ENCODE data around the gene GNG8.

The GNG8 gene

GRCh38 chr19:46618670-46619231, 17.3 kb downstream of the GNG8 start:
- H3K4me3 ChIP-seq (ENCODE audit: low read depth, low read length), result peak overlapping the region; percentile 33
- TF ChIP-seq, protein P1, sequence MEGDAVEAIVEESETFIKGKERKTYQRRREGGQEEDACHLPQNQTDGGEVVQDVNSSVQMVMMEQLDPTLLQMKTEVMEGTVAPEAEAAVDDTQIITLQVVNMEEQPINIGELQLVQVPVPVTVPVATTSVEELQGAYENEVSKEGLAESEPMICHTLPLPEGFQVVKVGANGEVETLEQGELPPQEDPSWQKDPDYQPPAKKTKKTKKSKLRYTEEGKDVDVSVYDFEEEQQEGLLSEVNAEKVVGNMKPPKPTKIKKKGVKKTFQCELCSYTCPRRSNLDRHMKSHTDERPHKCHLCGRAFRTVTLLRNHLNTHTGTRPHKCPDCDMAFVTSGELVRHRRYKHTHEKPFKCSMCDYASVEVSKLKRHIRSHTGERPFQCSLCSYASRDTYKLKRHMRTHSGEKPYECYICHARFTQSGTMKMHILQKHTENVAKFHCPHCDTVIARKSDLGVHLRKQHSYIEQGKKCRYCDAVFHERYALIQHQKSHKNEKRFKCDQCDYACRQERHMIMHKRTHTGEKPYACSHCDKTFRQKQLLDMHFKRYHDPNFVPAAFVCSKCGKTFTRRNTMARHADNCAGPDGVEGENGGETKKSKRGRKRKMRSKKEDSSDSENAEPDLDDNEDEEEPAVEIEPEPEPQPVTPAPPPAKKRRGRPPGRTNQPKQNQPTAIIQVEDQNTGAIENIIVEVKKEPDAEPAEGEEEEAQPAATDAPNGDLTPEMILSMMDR (IDR thresholded peaks at IDR 0.05; ENCODE audit: borderline replicate concordance, insufficient read depth, low read depth, low read length), result no peak

GRCh38 chr19:46617601-46618000, 18.4 kb downstream of the GNG8 start:
- H3K4me3 ChIP-seq (ENCODE audit: low read depth, low read length), result no peak overlapping the region
- TF ChIP-seq, protein P1 (IDR thresholded peaks at IDR 0.05; ENCODE audit: borderline replicate concordance, insufficient read depth, low read depth, low read length), result no peak

GRCh38 chr19:46616631-46617322, 19.2 kb downstream of the GNG8 start:
- TF ChIP-seq, protein P1 (IDR thresholded peaks at IDR 0.05; ENCODE audit: borderline replicate concordance, insufficient read depth, low read depth, low read length), result peak; percentile 38; the same call in 1 of the 2 replicates
- H3K4me3 ChIP-seq (ENCODE audit: low read depth, low read length), result no peak overlapping the region

DNA sequence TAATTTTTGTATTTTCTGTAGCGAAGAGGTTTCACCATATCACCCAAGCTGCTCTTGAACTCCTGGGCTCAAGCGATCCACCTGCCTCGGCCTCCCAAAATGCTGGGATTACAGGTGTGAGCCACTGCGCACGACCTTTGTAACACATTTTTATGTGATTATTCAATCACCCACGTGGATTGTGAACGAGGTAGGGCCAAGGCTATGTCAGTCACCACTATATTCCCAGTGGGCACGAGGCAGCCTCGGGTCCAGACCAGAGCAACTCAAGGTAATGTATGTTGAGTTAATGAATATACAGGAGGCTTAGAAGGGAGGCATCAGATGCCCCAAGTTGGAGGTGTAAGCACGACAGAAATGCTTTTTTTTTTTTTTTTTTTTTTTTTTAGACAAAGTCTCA, 20.0 kb downstream of the GNG8 start:
- TF ChIP-seq, protein P1 (IDR thresholded peaks at IDR 0.05; ENCODE audit: borderline replicate concordance, insufficient read depth, low read depth, low read length), result no peak

GRCh38 chr19:46614114-46614722, 21.8 kb downstream of the GNG8 start:
- no peak overlapping the region for H3K4me3 ChIP-seq (ENCODE audit: low read depth, low read length)
- TF ChIP-seq, protein P1 (IDR thresholded peaks at IDR 0.05; ENCODE audit: borderline replicate concordance, insufficient read depth, low read depth, low read length), result peak; percentile 87

More for the DNA sequence above, 20.0 kb downstream of the GNG8 start:
- H3K4me3 ChIP-seq (ENCODE audit: low read depth, low read length), result no peak overlapping the region

DNA sequence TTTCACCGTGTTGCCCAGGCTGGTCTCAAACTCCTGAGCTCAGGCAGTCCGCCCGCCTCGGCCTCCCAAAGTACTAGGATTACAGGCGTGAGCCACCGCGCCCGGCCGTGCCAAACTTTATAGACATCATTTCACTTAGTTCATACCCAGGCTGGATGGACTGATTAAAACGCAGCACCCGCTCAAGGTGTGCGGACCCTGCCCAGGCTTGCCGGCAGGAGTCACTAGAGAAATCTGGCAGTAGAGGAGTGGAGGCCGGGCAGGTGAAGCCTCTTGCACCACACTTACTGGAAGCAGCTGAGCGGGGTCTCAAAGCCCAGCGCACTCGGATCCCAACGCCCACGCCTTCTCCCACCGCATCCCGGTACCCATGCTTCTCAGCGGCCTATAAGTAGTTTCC, 22.5 kb downstream of the GNG8 start:
- H3K4me3 ChIP-seq (ENCODE audit: low read depth, low read length), result no peak overlapping the region
- TF ChIP-seq, protein P1 (IDR thresholded peaks at IDR 0.05; ENCODE audit: borderline replicate concordance, insufficient read depth, low read depth, low read length), result no peak
